ENCODE data around the gene CABYR. TPM values are rescaled to one million over a fixed set of nuclear protein-coding genes. Genes with fewer than 3 reads are reported as not detected.

CABYR gene
- total RNA-seq = 1.5 and 2.4 TPM in 2 replicates

- DNase-seq (ENCODE audit: low read depth, low spot score) = peak; percentile 36
Measured at GRCh38 chr18:24138789-24139616, at the start of gene CABYR. TSS of gene CABYR (plus strand) at chr18:24139062. CDS start at chr18:24143115, 4,053 bp downstream.

DNA sequence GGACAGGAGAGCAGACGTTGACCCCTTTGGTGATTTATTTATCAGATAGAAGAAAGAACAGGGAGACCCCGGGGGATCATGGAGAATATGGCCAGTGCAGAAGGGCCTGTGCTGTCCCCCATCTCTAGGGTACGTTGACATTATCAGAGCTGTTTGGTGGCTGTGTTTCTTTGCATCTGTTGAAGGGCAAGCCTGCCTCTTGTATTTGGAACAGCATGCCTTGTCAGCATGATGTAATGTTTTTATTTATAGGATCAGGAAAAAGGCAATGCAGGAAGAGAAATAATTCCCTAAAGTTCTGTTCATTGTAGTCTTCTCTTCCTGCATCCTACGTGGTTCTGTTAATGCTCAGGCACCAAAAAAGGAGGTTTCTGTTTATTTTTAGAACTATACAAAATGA, 49.8 kb upstream of the CABYR start:
- DNase-seq (ENCODE audit: low read depth, low spot score) = no peak

DNA sequence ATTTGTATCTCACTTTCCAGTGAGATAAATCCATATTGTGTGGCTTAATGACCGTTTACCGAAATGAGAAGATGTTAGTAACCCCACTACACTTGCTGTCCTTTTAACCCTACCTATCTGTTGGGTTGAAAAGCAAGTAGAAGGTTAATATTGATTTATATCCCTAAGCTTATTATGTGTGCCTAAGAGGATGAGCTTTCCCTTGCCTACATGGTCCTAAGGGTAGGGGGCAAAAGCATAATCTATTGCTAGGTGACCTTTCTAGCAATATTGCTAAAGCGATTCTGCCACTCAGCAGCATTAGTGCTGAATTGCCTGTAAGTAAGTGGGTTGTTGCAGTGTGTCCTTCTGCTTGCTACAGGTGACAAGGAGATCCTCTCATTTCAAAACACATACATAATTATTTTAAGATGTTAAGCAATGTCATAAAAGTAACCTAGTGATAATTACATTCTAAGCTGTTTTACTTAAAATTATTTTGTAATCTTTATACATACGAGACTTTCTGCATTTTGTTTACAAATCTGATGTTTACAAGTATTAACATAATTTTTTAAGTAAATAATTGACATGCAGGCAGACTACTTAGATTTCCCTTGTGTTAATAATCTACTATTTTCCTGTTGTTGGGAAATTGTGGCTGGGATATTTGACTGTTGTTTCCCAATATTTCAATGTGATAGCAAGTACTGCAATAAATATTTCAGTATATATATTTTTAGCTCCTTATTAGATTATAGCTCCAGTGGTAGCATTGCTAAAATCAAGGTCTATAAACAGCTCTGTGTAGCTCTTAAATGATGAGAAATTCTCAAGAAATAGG, 49.1 kb upstream of the CABYR start:
- DNase-seq (ENCODE audit: low read depth, low spot score) = no peak

- DNase-seq (ENCODE audit: low read depth, low spot score) = no peak
Measured at GRCh38 chr18:24090876-24091275, 48.0 kb upstream of the CABYR start.

DNA sequence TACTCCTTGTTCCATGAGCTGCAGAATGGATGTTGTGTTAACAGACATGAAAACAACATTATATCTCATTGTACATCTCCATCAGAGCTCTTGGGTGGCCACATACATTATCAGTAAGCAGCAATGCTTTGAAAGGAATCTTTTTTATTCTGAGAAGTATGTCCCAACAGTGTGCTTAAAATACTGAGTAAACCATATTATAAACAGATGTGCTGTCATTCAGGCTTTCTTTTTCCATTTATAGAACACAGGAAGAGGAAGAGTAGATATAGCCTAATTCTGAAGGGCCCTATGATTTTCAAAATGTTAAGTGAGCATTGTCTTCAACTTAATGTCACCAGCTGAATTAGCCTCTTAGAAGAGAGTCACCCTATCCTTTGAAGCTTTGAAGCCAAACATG, 44.3 kb upstream of the CABYR start:
- DNase-seq (ENCODE audit: low read depth, low spot score) = no peak

GRCh38 chr18:24095976-24096375, 42.9 kb upstream of the CABYR start:
- no peak for DNase-seq (ENCODE audit: low read depth, low spot score)

DNA sequence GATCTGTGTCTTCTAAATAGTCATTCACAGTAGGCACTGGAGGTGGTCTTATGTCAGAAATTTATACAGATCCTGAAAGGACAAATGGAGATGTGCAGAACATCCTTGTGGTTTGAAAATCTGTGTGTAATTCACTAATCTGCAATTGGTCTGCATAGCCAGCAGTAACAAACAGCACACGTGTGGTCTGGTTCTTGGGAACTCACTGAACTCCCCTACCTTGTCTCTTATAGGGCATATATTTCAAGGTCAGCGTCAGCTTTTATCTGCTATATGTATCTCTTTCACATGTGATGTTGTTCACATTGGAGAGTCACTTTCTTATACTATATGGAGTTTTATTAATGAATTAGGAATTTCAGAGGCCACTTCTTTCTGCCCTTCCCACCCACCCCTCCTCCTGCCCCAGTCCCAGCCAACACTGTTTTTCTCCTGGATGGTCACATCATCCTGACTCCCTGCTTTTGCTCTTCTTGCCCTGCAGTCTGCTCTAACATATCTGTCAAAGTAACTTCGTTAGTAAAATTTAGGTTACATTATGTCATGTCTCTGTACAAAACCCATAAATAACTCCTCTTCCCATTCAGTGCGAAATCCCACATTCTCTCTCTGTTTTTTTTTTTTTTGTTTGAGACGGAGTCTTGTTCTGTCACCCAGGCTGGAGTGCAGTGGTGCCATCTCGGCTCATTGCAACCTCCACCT, 35.4 kb upstream of the CABYR start:
- no peak for DNase-seq (ENCODE audit: low read depth, low spot score)

GRCh38 chr18:24104486-24104885, 34.4 kb upstream of the CABYR start:
- DNase-seq (ENCODE audit: low read depth, low spot score) = no peak

DNA sequence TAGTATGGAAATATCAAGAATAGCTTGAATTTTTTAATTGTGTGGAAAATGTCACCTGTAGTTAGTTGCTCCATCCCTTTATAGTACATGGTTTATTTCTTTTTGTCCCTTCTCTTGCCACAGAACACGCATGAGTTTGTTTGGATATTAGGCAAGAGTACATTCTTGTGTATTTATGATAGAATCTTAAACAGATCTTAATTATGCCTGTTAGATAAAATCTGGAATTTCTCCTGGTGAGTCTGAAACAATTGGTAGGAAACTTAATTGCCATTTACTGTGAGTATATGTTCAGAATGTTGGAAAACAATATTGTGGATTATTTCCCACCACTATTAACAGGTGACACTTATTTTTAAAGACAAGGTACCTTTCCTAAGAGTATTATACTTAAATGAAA, 30.2 kb upstream of the CABYR start:
- DNase-seq (ENCODE audit: low read depth, low spot score) = no peak

- no peak for DNase-seq (ENCODE audit: low read depth, low spot score)
Measured at GRCh38 chr18:24111936-24112335, 26.9 kb upstream of the CABYR start.

- DNase-seq (ENCODE audit: low read depth, low spot score) = no peak
Measured at GRCh38 chr18:24112464-24112863, 26.4 kb upstream of the CABYR start.

DNA sequence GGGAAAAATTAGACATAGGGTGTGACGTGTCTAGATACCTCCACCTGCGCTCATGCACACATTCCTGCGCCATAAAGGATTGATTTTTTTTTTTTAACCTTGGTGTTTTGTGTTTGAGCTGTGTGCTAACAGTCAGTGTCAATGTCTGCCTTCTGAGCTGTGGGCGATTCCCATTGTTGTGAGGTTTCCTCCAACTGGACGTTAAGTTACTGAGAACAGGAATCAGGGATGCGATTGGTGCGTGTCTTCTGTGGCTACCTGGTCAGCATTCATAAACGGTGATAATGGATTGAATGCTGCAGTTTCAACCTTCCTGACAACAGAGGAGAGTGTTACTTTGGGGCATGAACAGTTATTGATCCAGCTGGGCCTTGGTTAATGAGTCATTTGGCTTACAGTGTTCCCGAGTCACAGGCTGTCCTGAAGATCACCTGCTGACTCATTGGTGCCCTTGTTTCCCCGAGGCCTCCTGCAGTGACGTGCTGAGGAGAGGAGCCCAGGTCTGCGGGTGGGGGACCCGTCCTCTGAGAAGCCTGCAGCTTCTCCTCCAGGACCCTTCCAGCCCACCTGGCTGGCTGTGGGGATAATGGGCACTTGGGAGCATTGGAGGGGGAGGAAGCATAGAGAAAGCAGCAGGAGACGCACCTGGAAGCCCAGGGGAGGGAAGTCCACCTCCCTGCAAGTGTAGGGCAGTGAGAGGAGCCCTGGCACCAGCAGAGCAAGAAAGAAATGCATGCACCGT, 25.8 kb upstream of the CABYR start:
- DNase-seq (ENCODE audit: low read depth, low spot score) = no peak

DNA sequence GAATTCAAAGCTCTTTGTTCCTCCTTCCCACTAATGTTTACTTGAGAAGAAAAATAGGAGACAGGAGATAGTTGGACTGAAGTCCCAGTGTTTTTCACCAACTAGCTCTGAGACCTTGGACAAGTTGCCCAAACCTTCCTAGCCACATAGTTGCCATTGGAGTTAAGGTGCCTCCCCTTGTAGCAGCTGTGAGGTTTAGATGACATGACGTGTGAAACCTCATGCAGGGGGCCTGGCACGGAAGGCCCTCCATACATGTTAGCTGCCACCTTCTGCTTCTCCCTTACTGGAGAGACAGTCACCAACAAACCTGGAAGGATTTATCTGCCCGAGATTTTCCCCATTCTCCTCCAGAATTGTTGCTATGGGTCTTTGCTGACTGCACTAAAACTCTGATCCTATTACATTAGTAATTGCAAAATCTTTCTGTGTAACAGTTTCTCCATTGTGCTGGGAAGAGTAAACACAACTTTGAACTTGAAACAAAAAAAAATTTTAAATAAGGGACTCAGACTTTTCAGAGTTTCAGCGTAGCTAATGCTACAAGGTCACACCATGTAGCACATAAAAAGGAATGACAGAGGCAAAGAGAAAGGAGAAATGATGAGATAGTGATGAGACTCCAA, 23.8 kb upstream of the CABYR start:
- DNase-seq (ENCODE audit: low read depth, low spot score) = no peak

DNA sequence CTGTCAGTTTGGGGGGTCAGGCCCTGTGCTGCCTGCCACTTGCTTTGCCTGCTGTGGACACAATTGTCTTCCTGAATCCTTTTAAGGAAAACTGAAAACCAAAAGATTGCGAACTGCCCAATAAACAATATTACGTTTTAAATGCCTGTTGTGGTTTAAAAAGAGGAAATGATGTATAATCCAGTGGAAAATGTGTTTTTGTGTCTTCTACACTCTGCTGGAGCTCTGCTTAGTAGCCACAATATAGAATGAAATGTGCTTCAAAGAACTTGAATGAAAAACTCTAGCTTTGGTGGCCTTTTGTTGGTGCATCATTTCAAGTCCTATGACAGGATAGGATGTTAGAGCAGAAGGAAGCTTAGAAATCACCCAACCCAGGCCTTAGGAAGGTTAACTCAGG, 23.2 kb upstream of the CABYR start:
- no peak for DNase-seq (ENCODE audit: low read depth, low spot score)

DNA sequence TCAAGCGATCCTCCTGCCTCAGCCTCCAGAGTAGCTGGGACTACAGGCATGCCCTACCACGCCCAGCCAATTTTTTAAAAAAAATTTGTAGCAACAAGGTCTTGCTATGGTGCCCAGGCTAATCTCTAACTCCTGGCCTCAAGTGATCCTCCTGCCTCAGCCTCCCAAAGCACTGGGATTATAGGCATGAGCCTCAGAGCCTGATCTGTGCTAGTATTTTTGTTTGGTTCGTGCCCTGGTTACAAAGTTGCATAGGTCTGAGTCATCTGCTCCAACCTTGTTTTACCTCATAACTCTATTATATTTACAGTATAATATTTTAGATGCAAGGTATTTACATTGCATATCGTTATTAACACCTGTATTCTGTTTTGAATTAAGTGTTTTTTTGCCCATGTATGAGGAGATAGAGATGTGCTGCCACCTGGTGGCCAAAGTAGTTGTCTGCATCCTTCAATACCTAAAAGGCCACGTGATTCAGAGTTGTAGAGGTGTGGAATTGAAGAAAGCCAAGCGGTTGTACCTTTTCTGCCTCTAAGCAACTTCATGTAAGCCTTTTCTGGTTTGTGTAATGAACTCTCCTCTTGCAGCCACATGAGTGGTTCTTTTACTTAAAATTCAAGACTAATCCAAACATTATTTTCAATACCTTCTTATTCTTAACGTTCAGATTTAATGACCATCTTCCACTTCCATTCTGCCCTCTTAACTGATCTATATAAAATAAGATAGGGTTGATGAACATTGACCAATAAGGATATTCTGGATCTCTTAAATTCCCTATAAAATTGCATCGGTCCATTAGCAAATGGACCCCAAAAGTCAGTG, 19.9 kb upstream of the CABYR start:
- peak; percentile 44 for DNase-seq (ENCODE audit: low read depth, low spot score)

- DNase-seq (ENCODE audit: low read depth, low spot score) = no peak
Measured at GRCh38 chr18:24120676-24121075, 18.2 kb upstream of the CABYR start.

GRCh38 chr18:24121625-24122024, 17.2 kb upstream of the CABYR start:
- DNase-seq (ENCODE audit: low read depth, low spot score) = no peak

- no peak for DNase-seq (ENCODE audit: low read depth, low spot score)
Measured at GRCh38 chr18:24126155-24126961, 12.5 kb upstream of the CABYR start.

GRCh38 chr18:24127735-24128134, 11.1 kb upstream of the CABYR start:
- no peak for DNase-seq (ENCODE audit: low read depth, low spot score)

All from pulmonary artery endothelial cell (primary cell).